GM21619 (cell line): ENCODE results near the gene DDR2.

Source experiments
- ATAC-seq: cut with Tn5 transposase; IDR thresholded peaks from one replicate; pipeline ENCODE4 v1.9.1; 2021; ENCODE audit not compliant: unreplicated experiment

Gene DDR2

GRCh38 chr1:162670928-162671663, 38.8 kb downstream of the DDR2 start:
- no peak for ATAC-seq

GRCh38 chr1:162671664-162672410, 39.6 kb downstream of the DDR2 start:
- no peak for ATAC-seq

DNA sequence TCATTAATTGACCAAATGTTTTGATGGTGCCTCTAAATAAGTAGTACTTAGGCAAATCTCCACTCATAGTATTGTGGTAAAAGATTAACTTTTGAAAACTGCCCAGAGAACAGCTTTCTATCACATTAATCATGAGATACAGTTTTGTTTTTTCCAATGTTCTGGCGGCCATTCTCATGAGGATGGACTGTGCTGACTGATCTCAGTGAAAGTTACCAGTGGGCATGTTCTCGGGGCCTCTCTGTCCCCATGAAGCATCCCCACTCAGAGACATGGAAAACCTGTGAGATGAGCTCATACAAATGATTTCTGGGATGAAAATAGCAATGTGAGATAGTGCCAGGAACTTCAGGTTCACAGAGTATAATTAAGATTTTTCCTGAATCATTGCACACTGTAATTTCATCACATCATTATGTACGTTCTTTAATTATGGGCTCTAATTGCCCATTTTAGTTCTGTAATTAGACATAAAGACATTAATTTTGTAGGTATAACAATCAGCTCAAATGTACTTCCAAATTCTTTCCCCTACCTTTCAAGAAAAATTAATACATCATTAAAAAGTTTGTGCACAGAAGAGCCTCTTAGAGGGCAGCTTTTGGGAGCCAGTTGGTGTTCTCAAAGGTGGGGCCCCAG, 40.5 kb downstream of the DDR2 start:
- no peak for ATAC-seq

GRCh38 chr1:162674034-162674608, 41.9 kb downstream of the DDR2 start:
- no peak for ATAC-seq

DNA sequence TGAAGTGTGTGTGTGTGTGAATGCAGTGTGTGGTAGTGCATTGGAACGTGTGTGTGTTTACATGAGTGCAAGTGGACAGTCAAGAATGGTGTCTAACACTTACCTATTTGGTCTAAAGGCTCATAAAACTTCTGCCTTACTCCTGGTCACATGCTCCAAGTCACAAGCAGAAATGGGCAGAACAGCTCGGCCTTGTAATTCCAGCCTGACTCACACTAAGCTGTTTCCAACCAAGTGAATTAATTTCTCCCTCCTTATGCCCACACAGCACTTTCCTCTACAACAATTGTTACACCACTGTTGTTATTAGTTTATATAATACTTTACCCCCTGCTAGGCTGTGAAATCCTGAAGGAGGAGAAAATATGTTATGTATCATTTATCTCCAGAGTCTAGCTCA, 43.8 kb downstream of the DDR2 start:
- ATAC-seq, result no peak

DNA sequence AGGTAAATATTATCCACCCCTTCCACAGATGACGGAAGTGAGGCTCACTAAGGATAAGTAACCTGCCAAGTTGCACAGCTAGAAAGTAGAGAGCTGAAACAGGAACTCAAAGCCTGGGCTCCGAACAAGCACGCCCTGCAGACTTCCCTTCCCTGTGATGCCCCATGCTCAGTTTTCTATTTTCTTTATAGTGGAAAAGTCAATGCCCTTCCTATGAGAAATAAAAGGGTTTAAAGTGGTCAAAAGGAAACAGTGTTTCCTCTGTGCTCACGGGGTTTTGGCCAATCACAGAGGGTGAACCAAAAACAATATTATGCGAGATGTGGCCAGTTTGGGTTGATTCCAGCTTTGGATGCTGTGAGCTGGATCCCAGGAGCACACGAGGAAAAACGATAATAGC, 44.5 kb downstream of the DDR2 start:
- ATAC-seq, result no peak

- ATAC-seq, result no peak
Measured at GRCh38 chr1:162677607-162678371, 45.5 kb downstream of the DDR2 start.

DNA sequence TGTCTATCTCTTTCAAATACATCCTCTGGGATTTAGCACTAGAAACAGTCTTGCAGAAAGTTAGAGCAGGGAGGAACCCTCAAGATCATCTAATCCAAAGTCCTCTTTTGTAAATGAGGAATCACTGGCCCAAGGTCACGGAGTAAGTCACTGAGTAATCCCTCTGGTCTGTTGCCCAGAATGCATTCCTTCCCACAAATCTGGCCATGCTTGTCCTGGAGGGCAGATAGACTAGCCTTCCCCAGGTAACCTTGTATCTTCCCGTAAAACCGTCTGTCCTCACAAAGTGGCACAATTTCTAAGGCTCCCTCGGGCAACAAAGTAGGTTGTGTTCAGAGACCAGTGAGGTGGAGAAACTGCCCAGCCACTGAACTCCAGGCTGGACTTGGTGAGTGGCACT, 46.2 kb downstream of the DDR2 start:
- no peak for ATAC-seq

DNA sequence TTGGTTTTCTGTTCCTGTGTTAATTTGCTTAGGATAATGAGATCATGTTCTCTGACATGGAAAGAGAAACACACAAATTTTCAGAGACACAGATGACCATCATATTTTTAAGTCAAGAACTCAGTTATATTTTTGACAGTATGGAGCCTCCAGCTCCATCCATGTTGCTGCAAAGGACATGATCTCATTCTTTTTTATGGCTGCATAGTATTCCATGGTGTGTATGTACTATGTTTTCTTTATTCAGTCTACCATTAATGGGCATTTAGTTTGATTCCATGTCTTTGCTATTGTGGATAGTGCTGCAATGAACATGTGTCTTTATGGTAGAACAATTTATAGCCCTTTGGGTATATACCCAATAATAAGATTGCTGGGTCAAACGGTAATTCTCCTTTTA, 47.0 kb downstream of the DDR2 start:
- no peak for ATAC-seq

DNA sequence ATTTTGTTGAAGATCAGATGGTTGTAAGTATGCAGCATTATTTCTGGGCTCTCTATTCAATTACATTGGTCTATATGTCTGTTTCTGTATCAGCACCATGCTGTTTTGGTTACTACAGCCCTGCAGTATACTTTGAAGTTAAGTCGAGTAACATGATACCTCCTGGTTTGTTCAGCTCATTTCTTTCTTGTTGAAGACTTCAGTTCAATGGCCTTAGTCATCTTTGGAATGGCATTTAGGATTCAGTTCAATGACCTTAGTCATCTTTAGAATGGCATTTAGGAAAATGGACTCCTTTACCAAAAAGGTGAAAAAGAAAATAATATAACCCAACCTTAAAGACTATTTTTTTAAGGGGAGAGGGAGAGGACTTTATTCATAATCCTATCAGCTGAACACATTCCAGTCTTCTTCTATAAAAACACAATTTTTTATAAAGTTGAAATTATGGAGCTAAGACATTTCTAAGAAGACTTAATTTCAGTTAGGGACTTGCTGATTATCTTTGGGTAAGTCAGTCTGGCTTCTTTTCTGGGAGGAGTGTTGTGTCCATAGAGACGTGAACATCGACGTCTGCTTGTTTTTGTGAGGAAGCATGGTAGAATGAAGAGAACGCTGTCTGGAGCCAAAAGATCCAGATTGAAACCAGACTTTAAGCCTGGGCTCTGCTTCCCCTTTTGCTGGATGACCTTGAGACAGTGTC, 48.3 kb downstream of the DDR2 start:
- no peak for ATAC-seq

DNA sequence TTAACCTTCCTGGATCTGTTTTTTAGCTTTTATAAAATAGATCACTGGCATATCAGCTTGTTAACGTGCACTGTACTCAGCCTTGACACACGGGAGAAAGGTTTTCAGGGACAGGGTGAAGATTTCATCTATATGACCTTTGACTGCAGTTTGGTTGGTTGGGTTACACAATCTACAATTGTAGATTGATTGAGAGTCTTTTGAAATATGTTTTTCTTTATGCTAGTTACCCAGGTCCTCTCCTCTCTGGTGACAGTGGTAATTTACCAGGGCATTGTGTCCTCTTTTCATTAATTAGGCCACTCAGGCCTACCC, 48.8 kb downstream of the DDR2 start:
- ATAC-seq, result no peak

- no peak for ATAC-seq
Measured at GRCh38 chr1:162682013-162682419, 49.8 kb downstream of the DDR2 start.

DNA sequence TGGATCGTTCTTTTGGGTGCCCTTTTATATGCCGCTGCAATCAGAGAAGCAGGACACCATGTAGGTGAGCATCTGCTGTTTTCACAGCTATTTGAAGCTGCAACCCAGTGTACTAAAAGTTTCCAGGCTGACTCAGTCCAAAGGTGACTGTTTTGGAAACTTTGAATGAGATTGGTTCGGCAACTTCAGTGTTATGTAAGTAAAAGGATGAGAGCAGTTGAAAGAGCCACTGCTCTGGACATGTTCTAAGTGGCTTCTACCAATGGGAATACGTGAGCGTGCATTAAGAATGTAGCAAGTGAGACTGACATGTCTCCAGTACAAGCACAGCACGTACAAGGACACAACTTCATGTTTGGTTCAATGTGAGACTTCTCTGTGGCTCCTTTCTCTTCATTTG, 55.6 kb downstream of the DDR2 start:
- ATAC-seq, result no peak

DNA sequence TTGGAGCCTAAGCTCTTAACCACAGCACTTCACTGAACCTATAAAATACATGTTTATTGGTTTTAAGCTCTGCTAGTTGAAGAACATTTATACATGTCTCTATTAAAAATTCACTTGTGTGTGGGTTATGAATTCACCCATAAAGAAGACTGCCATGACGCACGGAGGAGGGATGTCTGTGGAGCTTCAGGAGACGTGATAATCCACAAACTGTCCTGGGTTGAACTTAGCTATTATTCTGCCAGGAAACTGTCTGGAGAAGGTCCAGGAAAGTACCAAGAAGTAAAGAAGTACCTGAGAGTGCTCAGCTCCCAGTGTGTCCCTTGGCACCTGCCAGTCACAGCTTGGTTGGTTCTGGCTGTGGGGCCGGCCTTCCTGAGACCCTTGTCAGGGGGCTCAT, 56.3 kb downstream of the DDR2 start:
- ATAC-seq, result no peak

DNA sequence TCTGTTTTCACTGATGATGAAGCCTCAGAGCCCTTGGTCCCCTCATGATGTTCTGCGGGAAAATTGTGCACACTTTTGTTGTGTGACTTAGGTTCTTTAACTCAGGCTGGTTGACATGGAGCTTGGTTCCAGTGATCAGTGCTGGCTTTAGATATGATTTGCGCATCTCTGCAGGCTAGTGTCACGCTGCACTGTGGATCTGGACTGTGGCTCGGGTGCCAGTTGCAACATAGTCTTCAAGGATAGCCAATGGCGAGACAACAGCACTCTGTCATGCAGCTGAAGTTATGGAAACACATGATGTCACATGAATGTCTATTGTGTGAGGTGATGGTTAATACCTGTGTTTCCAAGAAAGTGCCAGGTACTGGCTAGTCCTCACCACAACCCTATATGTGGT, 56.7 kb downstream of the DDR2 start:
- ATAC-seq, result no peak

DNA sequence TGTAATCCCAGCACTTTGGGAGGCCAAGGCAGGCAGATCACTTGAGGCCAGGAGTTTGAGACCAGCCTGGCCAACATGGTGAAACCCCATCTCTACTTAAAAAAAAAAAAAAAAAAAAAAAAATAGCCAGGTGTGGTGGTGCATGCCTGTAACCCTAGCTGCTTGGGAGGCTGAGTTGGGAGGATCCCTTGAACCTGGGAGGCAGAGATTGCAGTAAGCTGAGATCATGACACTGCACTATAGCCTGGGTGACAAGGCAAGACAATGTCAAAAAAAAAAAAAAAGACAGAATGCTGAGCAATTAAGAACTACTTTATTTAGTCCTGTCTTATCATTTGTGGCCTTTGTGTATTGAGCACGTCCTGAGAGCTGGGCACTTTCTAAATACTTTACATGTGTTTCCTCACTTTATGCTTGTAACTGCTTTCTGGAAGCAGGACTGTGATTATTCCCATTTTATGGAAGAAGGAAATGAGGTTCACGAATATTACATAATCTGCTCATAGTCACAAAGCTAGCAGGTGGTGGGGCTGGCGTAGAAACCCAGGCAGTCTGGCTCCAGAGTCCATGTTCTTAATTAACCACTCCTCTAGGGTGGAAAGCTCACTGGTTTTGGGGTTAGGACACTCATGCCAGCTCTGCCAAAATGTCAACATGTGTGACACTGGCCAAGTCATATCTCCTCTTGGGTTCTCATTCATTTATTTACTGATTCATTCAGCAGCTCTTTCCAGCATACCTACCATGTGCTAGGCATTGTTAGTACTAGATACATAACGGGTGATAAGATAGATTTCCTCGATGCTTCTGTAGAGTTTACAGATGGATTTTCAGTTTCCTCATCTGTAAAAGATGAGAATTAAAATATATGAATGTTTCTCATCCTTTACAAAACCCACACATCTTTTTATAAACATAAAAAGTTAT, 57.7 kb downstream of the DDR2 start:
- no peak for ATAC-seq

- no peak for ATAC-seq
Measured at GRCh38 chr1:162690672-162691434, 58.6 kb downstream of the DDR2 start.

- ATAC-seq, result no peak
Measured at GRCh38 chr1:162691999-162692575, 59.8 kb downstream of the DDR2 start.
